GF-D8 (cell line): ENCODE measurements around the gene BNC2.
"Not testable (repeated sequence)": the region's sequence is repeated elsewhere in the genome, so short reads cannot be mapped to it uniquely, and the experiment has no call there.

Source experiments
- DNase-seq: peaks from one replicate; lab custom pipeline; 2025; lab: John Stamatoyannopoulos, UW

Gene BNC2

GRCh38 chr9:16450043-16450442 is 420.4 kb downstream of the BNC2 start:
- no peak for DNase-seq

- DNase-seq, result no peak
These were observed 421.3 kb downstream of the BNC2 start for GRCh38 chr9:16449076-16449730.

GRCh38 chr9:16447946-16448345 is 422.5 kb downstream of the BNC2 start:
- no peak for DNase-seq

- DNase-seq, result no peak
These were observed 423.8 kb downstream of the BNC2 start for GRCh38 chr9:16446636-16447035.

- DNase-seq, result no peak
These were observed 425.1 kb downstream of the BNC2 start for GRCh38 chr9:16445141-16445920.

GRCh38 chr9:16442622-16443021 is 427.8 kb downstream of the BNC2 start:
- no peak for DNase-seq

GRCh38 chr9:16441791-16442190 is 428.7 kb downstream of the BNC2 start:
- no peak for DNase-seq

- not testable (repeated sequence) for DNase-seq
These were observed 431.6 kb downstream of the BNC2 start for GRCh38 chr9:16438831-16439230.

- no peak for DNase-seq
These were observed 433.9 kb downstream of the BNC2 start for GRCh38 chr9:16436545-16436944.

GRCh38 chr9:16434526-16434925 is 435.9 kb downstream of the BNC2 start:
- no peak for DNase-seq

GRCh38 chr9:16433494-16433893 is 437.0 kb downstream of the BNC2 start:
- no peak for DNase-seq

- no peak for DNase-seq
These were observed 438.6 kb downstream of the BNC2 start for GRCh38 chr9:16431666-16432392.

GRCh38 chr9:16429671-16430070 is 440.8 kb downstream of the BNC2 start:
- DNase-seq, result no peak

- no peak for DNase-seq
These were observed 442.5 kb downstream of the BNC2 start for GRCh38 chr9:16427873-16428427.

GRCh38 chr9:16426716-16427115 is 443.8 kb downstream of the BNC2 start:
- no peak for DNase-seq

- DNase-seq, result no peak
These were observed 444.8 kb downstream of the BNC2 start for GRCh38 chr9:16425562-16426231.

GRCh38 chr9:16422114-16422513 is 448.4 kb downstream of the BNC2 start:
- DNase-seq, result no peak

GRCh38 chr9:16421532-16421931 is 448.9 kb downstream of the BNC2 start:
- DNase-seq, result no peak

GRCh38 chr9:16419124-16419523 is 451.3 kb downstream of the BNC2 start:
- DNase-seq, result no peak

GRCh38 chr9:16418721-16419120 is 451.7 kb downstream of the BNC2 start:
- no peak for DNase-seq

GRCh38 chr9:16417749-16418148 is 452.7 kb downstream of the BNC2 start:
- no peak for DNase-seq

GRCh38 chr9:16417161-16417560 is 453.3 kb downstream of the BNC2 start:
- DNase-seq, result no peak
